SU-DHL-6 (cell line): Measurements from ENCODE around the gene NMT1.

ENCODE experiments used
- CTCF ChIP-seq: fragments of 200-600 bp; sonication (generic); IDR thresholded peaks from one replicate; pipeline ENCODE4 v1.5.1; 2017; ENCODE audit warnings: antibody characterized with exemption, mild to moderate bottlenecking, low read length, moderate library complexity; ENCODE audit not compliant: insufficient read depth, poor library complexity, severe bottlenecking
- EZH2phosphoT487 ChIP-seq: fragments of 200-600 bp; sonication (generic), shearing (Covaris generic); conservative IDR thresholded peaks from 2 replicates; pipeline ENCODE4 v1.6.1; 2018; ENCODE audit warnings: mild to moderate bottlenecking, antibody characterized with exemption, low read length, moderate library complexity, mixed read lengths

- TF ChIP-seq EZH2phosphoT487 (no peak), CTCF (no peak)
These were observed 29.6 kb upstream of the NMT1 start for GRCh38 chr17:45031231-45032173.
